ENCODE measurements around the gene NTNG1. TPM values are rescaled to one million over a fixed set of nuclear protein-coding genes. Genes with fewer than 3 reads are reported as not detected.

The NTNG1 gene
- total and polyA plus RNA-seq, 12 donors = 0.06 TPM; not detected in 11

GRCh38 chr1:107294686-107295085 is 153.8 kb downstream of the NTNG1 start:
- H3K36me3 ChIP-seq = no peaks in the 10 kb centered on the region
- ATAC-seq = no peak
- no peaks in the 10 kb centered on the region for H3K4me1 ChIP-seq
- H3K27me3 ChIP-seq = no peaks in the 10 kb centered on the region
- no peak overlapping the region for H3K4me3 ChIP-seq
- WGBS, 2 donors = 80 to 90% methylated on average over 1 of the region's 1 CpG
- TF ChIP-seq, protein P1, sequence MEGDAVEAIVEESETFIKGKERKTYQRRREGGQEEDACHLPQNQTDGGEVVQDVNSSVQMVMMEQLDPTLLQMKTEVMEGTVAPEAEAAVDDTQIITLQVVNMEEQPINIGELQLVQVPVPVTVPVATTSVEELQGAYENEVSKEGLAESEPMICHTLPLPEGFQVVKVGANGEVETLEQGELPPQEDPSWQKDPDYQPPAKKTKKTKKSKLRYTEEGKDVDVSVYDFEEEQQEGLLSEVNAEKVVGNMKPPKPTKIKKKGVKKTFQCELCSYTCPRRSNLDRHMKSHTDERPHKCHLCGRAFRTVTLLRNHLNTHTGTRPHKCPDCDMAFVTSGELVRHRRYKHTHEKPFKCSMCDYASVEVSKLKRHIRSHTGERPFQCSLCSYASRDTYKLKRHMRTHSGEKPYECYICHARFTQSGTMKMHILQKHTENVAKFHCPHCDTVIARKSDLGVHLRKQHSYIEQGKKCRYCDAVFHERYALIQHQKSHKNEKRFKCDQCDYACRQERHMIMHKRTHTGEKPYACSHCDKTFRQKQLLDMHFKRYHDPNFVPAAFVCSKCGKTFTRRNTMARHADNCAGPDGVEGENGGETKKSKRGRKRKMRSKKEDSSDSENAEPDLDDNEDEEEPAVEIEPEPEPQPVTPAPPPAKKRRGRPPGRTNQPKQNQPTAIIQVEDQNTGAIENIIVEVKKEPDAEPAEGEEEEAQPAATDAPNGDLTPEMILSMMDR (IDR thresholded peaks at IDR 0.05) = no peak
- intact Hi-C loops (cut with DNase I) = loop anchor here in 1 of 10 donors (5.0 kb wide), 1 partner anchor 53 kb away; no protein-coding TSS in a partner anchor
- H3K9me3 ChIP-seq = no peaks in the 10 kb centered on the region
- no peak for DNase-seq
- H3K27ac ChIP-seq = no peak overlapping the region

GRCh38 chr1:107297681-107298080 is 156.8 kb downstream of the NTNG1 start:
- no peak overlapping the region for H3K4me3 ChIP-seq
- ATAC-seq = no peak
- H3K4me1 ChIP-seq = no peaks in the 10 kb centered on the region
- no peaks in the 10 kb centered on the region for H3K36me3 ChIP-seq
- 40 to 51% methylated on average over 1 of the region's 1 CpG for WGBS, 2 donors
- no peaks in the 10 kb centered on the region for H3K9me3 ChIP-seq
- no peaks in the 10 kb centered on the region for H3K27me3 ChIP-seq
- intact Hi-C loops (cut with DNase I) = loop anchor here in 1 of 10 donors (5.0 kb wide), 1 partner anchor 50 kb away; no protein-coding TSS in a partner anchor
- DNase-seq = no peak
- TF ChIP-seq, protein P1 (IDR thresholded peaks at IDR 0.05) = no peak
- no peak overlapping the region for H3K27ac ChIP-seq

DNA sequence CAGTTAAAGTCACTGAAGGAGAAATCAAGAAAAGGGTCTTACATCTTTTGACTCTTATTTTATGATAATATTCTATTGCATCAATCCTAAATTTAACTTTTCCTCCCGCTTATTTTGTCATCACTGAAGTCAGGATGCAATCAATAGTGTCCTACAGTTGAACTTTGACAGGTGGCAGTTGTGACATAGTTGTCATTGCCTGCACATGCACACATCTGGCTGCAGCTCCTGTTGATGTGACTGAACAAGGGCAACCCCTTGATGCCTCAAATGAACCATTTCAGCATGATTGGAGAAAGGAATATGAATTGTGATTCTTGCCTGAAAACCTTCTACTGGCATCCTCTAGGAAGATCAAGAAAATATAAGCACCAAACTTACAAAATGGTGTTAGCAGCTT is 157.7 kb downstream of the NTNG1 start:
- ATAC-seq = no peak
- DNase-seq = no peak
- Histone ChIP-seq H3K4me3 (no peak overlapping the region), H3K9me3 (no peaks in the 10 kb centered on the region), H3K27me3 (no peaks in the 10 kb centered on the region), H3K27ac (no peak overlapping the region), H3K4me1 (no peaks in the 10 kb centered on the region), H3K36me3 (no peaks in the 10 kb centered on the region)
- TF ChIP-seq, protein P1 (IDR thresholded peaks at IDR 0.05) = no peak
- 0 to 21% methylated on average over 1 of the region's 1 CpG for WGBS, 2 donors
- intact Hi-C loops (cut with DNase I) = loop anchor here in 1 of 10 donors (5.0 kb wide), 1 partner anchor 49 kb away; no protein-coding TSS in a partner anchor

DNA sequence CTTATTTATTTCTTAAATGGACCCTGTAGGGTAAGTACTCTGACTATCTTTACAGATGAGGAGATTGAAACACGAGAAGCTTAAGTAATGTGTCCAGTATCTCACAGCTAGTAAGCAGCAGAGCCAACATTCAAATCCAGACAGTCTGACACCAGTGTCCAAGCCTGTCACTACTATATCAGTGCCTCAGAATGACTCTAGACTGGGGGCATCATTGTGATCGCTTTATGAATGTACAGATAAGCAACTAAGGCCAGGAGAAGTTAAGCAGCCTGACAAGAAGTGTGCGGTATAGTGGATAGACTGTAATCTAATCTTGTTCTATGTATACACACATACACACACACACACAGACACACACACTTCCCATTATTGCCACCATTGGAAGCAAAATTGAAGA is 158.7 kb downstream of the NTNG1 start:
- TF ChIP-seq, protein P1 (IDR thresholded peaks at IDR 0.05) = no peak
- ATAC-seq (no peak), DNase-seq (no peak)
- 34 to 35% methylated on average over 3 of the region's 3 CpGs for WGBS, 2 donors
- intact Hi-C loops (cut with DNase I) = loop anchor here in 1 of 10 donors (5.0 kb wide), 1 partner anchor 48 kb away; no protein-coding TSS in a partner anchor
- H3K4me3 ChIP-seq = no peak overlapping the region
- no peaks in the 10 kb centered on the region for H3K9me3 ChIP-seq
- no peaks in the 10 kb centered on the region for H3K36me3 ChIP-seq
- H3K27ac ChIP-seq = no peak overlapping the region
- no peaks in the 10 kb centered on the region for H3K27me3 ChIP-seq
- no peaks in the 10 kb centered on the region for H3K4me1 ChIP-seq
